Mesodermal cell (in vitro differentiated cells): Measurements from ENCODE around the gene RAD18.

Experiments
- H3K27ac ChIP-seq: 2 replicates; pipeline ENCODE4 v1.7.0; 2013; ENCODE audit warnings: mild to moderate bottlenecking, low read depth, low read length, moderate library complexity; ENCODE audit not compliant: severe bottlenecking
- H3K36me3 ChIP-seq: 2 replicates; pipeline ENCODE4 v1.7.1; 2013; ENCODE audit warnings: mild to moderate bottlenecking, low read length, moderate library complexity; ENCODE audit not compliant: control insufficient read depth, insufficient read depth
- H3K4me1 ChIP-seq: one replicate; pipeline ENCODE4 v1.7.1; 2013; ENCODE audit warnings: mild to moderate bottlenecking, low read length; ENCODE audit not compliant: insufficient read depth, control insufficient read depth, poor library complexity, severe bottlenecking
- H3K4me3 ChIP-seq: 2 replicates; pipeline ENCODE4 v1.7.0; 2013; ENCODE audit warnings: low read length, control low read depth, mild to moderate bottlenecking; ENCODE audit not compliant: insufficient read depth, poor library complexity, severe bottlenecking; ENCODE audit errors: extremely low read depth
- H3K9me3 ChIP-seq: 2 replicates; pipeline ENCODE4 v1.7.1; 2013; ENCODE audit warnings: mild to moderate bottlenecking, low read length, moderate library complexity; ENCODE audit not compliant: control insufficient read depth
- WGBS, 2 experiments: methylation state at CpG; one replicate each; pipeline ENCODE4 v1.1.5; 2013; ENCODE audit warnings: missing lambda C conversion rate in 2 of 2; ENCODE audit not compliant: insufficient coverage in 2 of 2; 5-methylcytosine and 5-hydroxymethylcytosine counted together

Gene RAD18

DNA sequence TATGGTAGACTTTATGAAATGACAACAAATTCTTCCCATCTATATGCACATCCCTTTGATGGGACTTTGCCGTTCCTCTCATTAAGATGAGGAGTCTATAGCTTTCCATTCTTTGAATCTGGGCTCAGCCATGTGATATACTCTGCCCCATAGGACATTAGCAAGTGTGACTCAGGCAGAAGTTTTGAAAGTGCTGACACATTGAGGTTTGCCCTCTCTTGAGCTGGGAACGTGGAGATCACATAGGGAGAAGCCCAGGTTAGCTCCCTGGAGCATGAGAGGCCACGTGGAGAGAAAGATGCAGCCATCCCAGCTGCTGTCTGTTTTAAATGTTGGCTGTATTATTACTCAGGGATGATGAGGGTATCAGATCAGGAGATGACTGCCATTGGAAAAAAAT, 126.1 kb downstream of the RAD18 start:
- Histone ChIP-seq H3K36me3 (no peaks in the 10 kb centered on the region), H3K4me1 (peaks cover 3% of the 10 kb centered on the region), H3K4me3 (no peak overlapping the region), H3K27ac (no peak overlapping the region), H3K9me3 (no peaks in the 10 kb centered on the region)
- WGBS, 2 experiments, result 80 to 100% methylated on average over 1 to 3 of the region's 3 CpGs

DNA sequence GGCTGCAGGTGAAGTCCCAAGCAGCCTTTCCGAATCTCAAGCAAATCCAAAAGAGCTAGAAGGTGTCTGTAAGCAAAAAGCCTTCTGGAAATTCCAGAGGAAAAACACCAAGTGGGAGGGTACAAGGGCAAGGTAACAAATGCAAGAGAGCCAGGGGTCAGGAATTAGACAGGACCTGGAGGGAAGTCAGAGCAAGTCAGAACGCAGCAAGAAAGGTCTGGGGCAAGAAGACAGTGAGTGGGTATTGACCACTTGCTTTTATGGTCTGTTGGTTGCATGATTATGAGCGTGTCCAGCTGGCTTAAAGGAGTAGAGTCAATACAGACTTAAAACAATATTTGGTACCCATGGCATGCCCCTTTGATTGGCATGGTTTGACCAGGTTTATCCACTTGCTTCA, 127.2 kb downstream of the RAD18 start:
- Histone ChIP-seq H3K36me3 (no peaks in the 10 kb centered on the region), H3K4me1 (peaks cover 3% of the 10 kb centered on the region), H3K27ac (no peak overlapping the region), H3K9me3 (no peaks in the 10 kb centered on the region), H3K4me3 (no peak overlapping the region)
- 87 to 94% methylated on average over 2 to 3 of the region's 3 CpGs for WGBS, 2 experiments

DNA sequence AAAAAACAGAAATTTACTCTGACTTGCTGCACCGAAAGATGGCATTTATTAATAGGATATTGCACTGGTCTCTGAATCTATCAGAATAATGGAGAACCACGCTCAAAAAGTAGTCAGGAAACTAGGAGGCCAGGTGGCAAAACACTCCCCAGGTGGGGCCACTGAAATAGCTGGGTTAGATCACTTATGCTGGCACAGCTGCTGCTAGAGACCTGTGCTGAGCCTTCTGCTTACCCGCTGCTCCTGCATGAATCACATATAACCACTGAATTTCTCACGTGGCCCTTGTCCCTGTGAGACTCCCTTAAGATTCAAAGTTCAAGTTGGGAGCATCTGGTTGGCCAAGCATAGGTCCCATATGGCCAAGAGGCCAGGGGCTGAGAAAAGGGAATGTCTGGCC, 127.9 kb downstream of the RAD18 start:
- 72 to 78% methylated on average over 2 to 3 of the region's 4 CpGs for WGBS, 2 experiments
- Histone ChIP-seq H3K9me3 (no peaks in the 10 kb centered on the region), H3K36me3 (no peaks in the 10 kb centered on the region), H3K27ac (no peak overlapping the region), H3K4me1 (peaks cover under 1% of the 10 kb centered on the region), H3K4me3 (no peak overlapping the region)

DNA sequence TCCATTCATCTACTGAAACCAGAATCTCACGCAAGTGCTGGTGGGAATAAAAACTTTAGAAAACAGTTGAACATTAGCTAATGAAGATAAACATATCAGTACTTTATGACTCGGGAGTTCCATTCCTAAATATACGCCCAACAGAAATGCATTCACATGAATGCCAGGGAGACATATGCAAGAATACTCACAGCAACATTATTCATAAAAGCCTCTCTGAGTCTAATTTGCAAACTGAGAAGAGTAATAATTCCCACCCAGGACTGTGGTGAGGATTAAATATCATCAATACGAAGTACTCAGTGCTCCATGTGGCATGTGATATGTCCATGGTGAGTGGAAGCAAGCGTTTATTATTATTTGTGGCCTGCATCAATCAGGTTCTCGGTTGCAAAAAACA, 128.3 kb downstream of the RAD18 start:
- Histone ChIP-seq H3K4me1 (no peaks in the 10 kb centered on the region), H3K4me3 (no peak overlapping the region), H3K9me3 (no peaks in the 10 kb centered on the region), H3K36me3 (no peaks in the 10 kb centered on the region), H3K27ac (no peak overlapping the region)
- WGBS, 2 experiments, result 94 to 100% methylated on average over 1 to 2 of the region's 6 CpGs

DNA sequence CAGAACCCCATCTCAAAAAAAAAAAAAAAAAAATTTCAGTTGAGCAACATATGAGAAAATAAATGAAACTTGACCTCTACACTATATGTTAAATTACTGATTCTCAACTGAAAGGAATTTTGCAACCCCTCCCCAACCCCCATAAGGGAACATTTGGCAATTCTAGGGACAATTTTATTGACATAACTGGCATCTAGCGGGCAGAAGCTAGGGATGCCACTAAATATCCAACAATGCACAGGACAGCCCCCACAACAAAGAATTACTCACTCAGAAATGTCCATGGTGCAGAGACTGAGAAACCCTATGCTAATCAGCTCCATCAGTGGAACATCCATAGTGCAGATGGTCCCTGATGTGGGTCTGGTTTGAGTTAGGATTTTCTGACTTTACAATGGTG, 135.6 kb downstream of the RAD18 start:
- Histone ChIP-seq H3K9me3 (no peaks in the 10 kb centered on the region), H3K4me1 (no peaks in the 10 kb centered on the region), H3K36me3 (no peaks in the 10 kb centered on the region), H3K27ac (no peak overlapping the region), H3K4me3 (no peak overlapping the region)
- no CpG with 5 or more reads among the region's 1 CpG for WGBS, 2 experiments
